IPS-18a (cell line): ENCODE measurements around the gene PFKFB3.

Experiments used
- H3K27ac ChIP-seq: one replicate; pipeline ENCODE4 v1.5.1; 2013; ENCODE audit warnings: low read length
- H3K27me3 ChIP-seq: one replicate; pipeline ENCODE4 v1.6.1; 2013; ENCODE audit warnings: mild to moderate bottlenecking, low read length; ENCODE audit not compliant: control insufficient read depth, insufficient read depth
- H3K36me3 ChIP-seq: one replicate; pipeline ENCODE4 v1.6.1; 2013; ENCODE audit warnings: low read depth, low read length; ENCODE audit not compliant: control insufficient read depth
- H3K4me1 ChIP-seq: one replicate; pipeline ENCODE4 v1.6.1; 2013; ENCODE audit warnings: low read depth, low read length; ENCODE audit not compliant: control insufficient read depth
- H3K4me3 ChIP-seq: one replicate; pipeline ENCODE4 v1.5.1; 2013; ENCODE audit warnings: low read length
- H3K9ac ChIP-seq: one replicate; pipeline ENCODE4 v1.6.1; 2013; ENCODE audit warnings: mild to moderate bottlenecking, low read length, moderate library complexity
- H3K9me3 ChIP-seq: one replicate; pipeline ENCODE4 v1.6.1; 2013; ENCODE audit warnings: low read depth, low read length; ENCODE audit not compliant: control insufficient read depth

The PFKFB3 gene

DNA sequence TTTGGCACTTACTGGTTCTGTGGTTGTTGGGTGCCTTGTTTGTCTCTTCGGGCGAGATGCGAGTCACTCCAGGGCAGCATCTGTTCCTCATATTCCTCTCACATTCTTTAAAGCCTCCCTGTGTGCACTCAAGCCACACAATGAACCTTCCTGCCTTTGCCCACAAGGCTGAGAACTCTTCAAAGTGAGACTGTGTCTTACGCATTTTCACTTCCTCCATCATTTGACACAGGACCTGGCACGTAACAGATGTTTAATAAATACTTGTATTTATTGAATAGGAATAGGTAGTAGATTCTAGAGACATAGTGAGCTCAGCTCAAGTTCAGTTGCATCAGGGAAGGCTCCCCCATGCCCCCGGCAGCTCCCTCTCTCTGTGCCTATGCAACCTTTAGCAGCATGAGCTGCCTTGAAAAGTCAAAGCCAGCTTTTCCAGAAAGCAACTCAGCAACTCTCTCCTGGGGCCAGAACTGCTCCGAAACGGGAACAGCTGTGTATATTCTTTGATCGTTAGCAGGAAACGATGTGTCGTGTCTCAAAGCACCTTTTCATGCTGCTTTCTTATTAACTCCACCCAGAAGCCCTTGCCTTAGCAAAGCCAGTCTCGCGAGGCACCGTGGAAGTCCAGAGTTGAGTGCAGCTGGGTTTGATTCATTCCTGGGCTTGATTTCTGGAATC is 97.5 kb downstream of the PFKFB3 start:
- Histone ChIP-seq H3K36me3 (no peaks in the 10 kb centered on the region), H3K27ac (no peak overlapping the region), H3K9ac (no peak overlapping the region), H3K27me3 (no peaks in the 10 kb centered on the region), H3K4me1 (no peaks in the 10 kb centered on the region), H3K9me3 (no peaks in the 10 kb centered on the region), H3K4me3 (no peak overlapping the region)

DNA sequence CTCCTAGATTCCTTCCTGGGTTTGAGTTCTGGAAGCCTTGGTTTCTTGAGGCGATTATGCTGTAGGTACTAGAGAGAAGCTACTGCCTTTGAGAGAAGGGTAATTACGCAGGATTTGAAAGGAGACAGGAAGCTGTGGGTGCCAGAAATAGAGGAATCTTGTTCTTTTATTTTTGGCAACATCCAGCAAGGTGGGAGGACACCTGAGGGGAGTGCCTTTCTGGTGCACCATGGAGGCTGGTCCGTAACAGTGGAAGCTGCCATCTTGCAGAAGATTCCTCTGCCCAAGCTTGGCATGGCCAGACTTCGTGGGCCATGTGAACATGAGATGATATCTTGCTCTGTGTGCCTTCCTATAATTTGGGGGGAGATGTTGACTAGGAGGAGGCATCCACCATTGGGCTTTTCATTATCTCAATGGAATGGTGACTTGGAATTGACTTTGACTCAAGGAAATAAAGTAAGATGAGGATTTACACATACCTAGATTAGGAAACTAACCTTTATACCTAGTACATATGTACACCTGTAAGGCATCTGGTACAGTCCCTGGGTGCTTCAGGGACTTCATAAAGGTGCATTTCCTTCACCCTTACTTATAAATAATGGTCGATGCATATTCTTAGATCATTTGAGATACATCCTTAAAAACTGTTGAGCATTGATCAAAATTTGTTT is 98.2 kb downstream of the PFKFB3 start:
- no peak overlapping the region for H3K27ac ChIP-seq
- H3K4me3 ChIP-seq: no peak overlapping the region
- H3K27me3 ChIP-seq: no peaks in the 10 kb centered on the region
- H3K9me3 ChIP-seq: no peaks in the 10 kb centered on the region
- no peaks in the 10 kb centered on the region for H3K36me3 ChIP-seq
- H3K4me1 ChIP-seq: no peaks in the 10 kb centered on the region
- H3K9ac ChIP-seq: no peak overlapping the region

DNA sequence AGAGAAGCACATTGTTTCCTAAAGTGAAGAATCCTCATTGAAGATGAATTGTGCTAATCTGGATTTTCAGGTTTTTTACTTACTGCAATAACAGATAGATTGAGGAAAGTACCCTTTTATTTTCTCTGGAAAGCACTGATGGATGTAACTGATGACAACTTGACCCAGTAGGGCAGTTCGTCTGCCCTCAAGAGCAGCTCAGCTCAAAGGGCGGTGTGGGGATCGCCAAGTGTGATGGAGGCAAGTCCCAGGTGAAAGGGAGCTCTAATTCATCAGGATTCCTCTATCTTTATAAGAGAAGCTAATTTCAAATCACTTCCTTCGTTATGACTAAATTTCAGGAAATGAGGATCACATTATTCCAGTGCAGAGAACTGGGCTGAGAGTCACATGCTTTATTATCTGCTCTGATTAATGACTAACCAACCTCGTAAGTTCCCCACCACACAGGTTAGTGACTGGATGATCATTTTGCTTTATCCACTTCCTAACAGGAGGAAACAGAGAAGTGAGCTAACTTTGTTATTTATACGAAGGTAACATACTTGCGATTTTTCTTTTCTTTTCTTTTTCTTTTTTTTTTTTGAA is 98.8 kb downstream of the PFKFB3 start:
- no peaks in the 10 kb centered on the region for H3K4me1 ChIP-seq

More for the DNA sequence above, 98.8 kb downstream of the PFKFB3 start:
- Histone ChIP-seq H3K27ac (no peak overlapping the region), H3K9me3 (no peaks in the 10 kb centered on the region), H3K9ac (no peak overlapping the region), H3K27me3 (no peaks in the 10 kb centered on the region), H3K4me3 (no peak overlapping the region), H3K36me3 (no peaks in the 10 kb centered on the region)
